GM10248 (cell line): ENCODE results near the gene ERFL.
A peak's percentile ranks its signal among the peaks of the same experiment; 100 is the strongest.
"Not testable (repeated sequence)": the region's sequence is repeated elsewhere in the genome, so short reads cannot be mapped to it uniquely, and the experiment has no call there.

Source experiments
- CTCF ChIA-PET: fragments of 300-600 bp; sonication (Branson Sonifier 250); formaldehyde crosslinking; extraction: SDS; loops from one replicate; lab custom pipeline; 2021; ENCODE audit warnings: antibody characterized with exemption; lab: Yijun Ruan, JAX
- POLR2A ChIA-PET: fragments of 350-650 bp; sonication (Branson Sonifier 250); formaldehyde crosslinking; extraction: SDS; loops from one replicate; lab custom pipeline; 2020; ENCODE audit warnings: antibody characterized with exemption; lab: Yijun Ruan, JAX
- DNase-seq: peaks from one replicate; pipeline ENCODE4 v3.0.0; 2012; ENCODE audit errors: extremely low spot score
- CTCF ChIP-seq: IDR thresholded peaks from 2 replicates; pipeline ENCODE4 v1.5.1; 2012; ENCODE audit warnings: mild to moderate bottlenecking, low read depth; ENCODE audit errors: extremely low read depth, missing control alignments, control extremely low read depth

The ERFL gene

DNA sequence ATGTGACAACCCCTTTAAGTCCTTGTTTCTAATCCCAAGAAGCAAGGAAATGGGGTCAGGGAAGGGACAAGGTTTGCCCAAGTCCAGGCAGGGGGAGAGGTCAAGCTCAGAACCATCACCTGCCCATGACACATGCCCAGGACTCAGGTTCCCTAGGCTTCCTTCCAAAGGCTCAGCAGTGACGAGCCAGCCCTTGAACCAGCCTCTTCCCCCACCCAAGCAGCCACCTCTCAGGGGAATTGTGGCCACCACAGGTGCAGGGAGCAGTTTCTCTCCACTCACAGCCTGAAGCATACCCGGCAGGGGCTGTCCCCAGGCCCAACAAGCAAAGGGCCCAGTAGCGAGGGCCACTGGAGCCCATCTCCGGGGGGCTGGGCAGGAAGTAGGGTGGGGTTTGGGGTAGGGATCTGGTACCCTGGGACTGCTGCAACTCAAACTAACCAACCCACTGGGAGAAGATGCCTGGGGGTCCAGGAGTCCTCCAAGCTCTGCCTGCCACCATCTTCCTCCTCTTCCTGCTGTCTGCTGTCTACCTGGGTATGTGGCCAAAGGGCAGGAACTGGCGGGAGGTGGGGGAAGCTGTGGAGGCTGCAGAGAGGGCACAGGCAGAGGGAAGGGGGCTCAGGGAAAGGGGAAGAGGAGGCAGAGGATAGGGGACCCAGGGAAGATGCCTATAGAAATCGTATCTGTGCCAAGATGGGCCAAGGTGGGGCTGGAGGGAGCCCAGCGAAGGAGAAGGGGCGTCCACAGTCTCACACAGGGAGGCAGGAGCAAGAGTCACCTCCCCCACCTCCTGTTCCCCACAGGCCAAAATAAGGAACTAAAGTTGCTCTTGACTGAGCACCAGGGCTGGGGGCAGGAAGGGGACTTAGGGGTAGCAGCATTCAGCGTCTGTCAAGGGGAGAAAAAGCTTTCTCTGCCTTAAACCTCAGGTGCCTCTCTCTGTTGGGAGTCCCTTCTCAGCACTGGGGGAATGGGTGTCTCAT lies 51.1 kb downstream of the ERFL start, which contains the start of gene CD79A:
Gene CD79A (plus strand): TSS at position 433 of the 986 bp plus-strand sequence. CDS start 26 bp downstream, at position 459.
- DNase-seq: peak; percentile 84
- no peak for TF ChIP-seq CTCF
- ChIA-PET CTCF (interaction anchor here (0.9 to 1.9 kb wide), 6 partner anchors 10 to 75 kb away, joined by 3 to 8 read pairs (median 5); no protein-coding TSS in a partner anchor), POLR2A (interaction anchor here (0.8 to 2.0 kb wide), 4 partner anchors 9 to 17 kb away, joined by 3 to 6 read pairs (median 5); partner anchors contain the start of gene RPS19)

DNA sequence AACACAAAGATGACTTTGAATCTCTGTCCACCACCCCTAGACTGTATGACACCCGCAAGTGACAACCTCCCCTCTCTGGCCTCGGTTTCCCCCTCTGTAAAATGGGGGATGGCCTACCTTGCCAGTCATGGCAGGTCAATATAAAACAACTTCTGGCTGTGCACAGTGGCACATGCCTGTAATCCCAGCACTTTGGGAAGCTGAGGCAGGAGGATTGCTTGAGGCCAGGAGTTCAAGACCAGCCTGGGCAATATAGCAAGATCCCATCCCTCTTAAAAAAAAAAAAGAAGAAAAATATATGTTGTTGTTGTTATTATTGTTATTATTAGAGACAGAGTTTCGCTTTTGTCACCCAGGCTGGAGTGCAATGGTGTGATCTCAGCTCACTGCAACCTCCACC lies 52.3 kb downstream of the ERFL start:
- DNase-seq: not testable (repeated sequence)
- POLR2A ChIA-PET: interaction anchor here (0.7 to 2.0 kb wide), 6 partner anchors 10 to 512 kb away, joined by 3 to 8 read pairs (median 6); partner anchors contain the start of gene B9D2
- CTCF ChIA-PET: interaction anchor here (0.9 to 1.9 kb wide), 5 partner anchors 55 to 77 kb away, joined by 3 to 8 read pairs (median 6); no protein-coding TSS in a partner anchor

DNA sequence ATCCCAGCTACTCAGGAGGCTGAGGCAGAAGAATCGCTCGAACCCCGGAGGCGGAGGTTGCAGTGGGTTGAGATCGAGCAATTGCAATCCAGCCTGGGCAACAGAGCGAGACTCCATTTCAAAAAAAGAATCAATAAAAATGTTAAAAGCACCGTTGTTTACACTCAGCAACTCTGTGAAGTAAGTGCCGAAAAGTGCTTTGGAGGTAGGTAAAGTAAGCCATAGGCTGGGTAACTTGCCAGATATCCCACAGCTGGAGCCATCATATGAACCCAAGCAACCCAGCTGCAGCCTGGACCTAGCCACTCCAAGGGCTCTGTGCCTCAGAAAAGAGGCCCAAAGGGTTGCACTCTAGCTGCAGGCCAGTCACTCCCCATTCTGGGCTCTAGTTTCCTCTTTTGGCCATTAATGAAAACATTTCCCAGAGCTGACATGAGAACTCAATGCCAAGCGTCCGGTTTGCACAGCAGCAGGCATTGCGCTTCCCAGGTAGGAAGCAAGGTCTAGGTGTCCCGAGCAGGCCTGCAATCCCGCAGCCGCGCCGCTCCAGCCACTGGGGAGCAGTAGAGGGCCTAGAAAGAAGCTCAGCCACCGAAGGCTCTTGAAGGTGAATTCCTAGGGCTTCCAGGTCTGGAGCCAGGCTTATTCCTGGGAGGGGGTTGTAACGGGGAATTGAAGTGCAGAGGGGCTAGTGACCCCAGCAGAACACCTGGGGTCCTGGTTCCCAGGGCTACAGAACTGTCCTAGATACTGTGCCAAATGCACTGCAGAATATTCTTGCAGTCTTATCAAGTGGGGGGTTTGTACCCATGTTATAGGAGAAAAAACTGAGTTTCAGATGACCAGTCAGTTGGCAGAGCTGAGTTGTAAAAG lies 55.2 kb downstream of the ERFL start:
- CTCF ChIA-PET: interaction anchor here (1.2 to 5.0 kb wide), 17 partner anchors 9 to 369 kb away, joined by 3 to 60 read pairs (median 9); partner anchors contain the start of genes ARHGEF1, GSK3A, RABAC1 and RPS19
- peak; percentile 96 for TF ChIP-seq CTCF
- POLR2A ChIA-PET: interaction anchor here (0.8 to 4.2 kb wide), 6 partner anchors 10 to 85 kb away, joined by 4 to 31 read pairs (median 8); partner anchors contain the start of genes RABAC1 and RPS19
- no peak for DNase-seq

GRCh38 chr19:41872384-41872774 lies 55.9 kb downstream of the ERFL start:
- no peak for TF ChIP-seq CTCF

DNA sequence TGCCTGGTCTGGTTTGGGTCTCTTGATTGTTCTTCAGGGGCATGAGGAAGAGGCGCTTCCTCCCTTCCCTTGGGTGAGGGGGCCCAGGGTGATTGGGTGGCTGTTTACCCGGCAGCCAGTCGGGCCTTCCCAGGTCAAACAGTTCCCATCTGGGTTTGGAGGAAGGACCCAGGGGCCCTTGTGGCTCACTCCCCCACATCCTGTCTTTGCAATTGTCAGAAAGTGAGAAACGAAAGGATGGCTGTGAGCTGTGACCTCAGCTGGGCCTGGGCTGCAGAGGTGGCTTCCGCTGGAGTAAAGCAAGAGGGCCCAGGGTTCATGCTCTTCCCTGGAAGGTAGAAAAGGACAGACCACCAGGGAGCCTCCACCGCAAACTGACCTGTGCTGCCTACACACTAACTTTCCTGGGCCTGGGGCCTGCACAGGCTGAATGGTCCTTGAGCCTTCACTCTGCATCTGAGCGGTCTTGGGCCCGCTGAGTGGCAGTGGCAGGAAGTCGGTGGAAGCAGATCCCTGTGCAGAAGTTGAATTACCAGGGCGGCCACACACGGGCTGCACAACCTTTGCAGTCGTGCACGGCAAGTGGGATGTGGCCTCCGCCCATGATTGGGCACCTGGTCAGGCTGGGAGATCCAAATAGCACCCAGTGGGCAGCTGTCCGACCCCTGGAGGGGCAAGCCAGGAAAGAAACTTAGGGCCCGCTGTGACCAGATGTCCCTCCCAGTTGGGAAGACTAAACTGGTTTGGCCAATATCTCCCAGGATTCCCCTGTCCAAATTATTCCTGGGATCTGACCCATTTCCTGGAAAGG lies 56.5 kb downstream of the ERFL start:
- ChIA-PET CTCF (interaction anchor here (1.3 to 5.0 kb wide), 14 partner anchors 8 to 163 kb away, joined by 3 to 60 read pairs (median 20); partner anchors contain the start of genes ARHGEF1, RABAC1 and RPS19), POLR2A (interaction anchor here (1.8 to 4.2 kb wide), 3 partner anchors 9 to 86 kb away, joined by 10 to 31 read pairs (median 13); partner anchors contain the start of genes RABAC1 and RPS19)
- peak; percentile 78 for DNase-seq
- TF ChIP-seq CTCF: no peak

More at GRCh38 chr19:41872384-41872774, 55.9 kb downstream of the ERFL start:
- ChIA-PET POLR2A (interaction anchor here (1.4 to 4.2 kb wide), 4 partner anchors 9 to 86 kb away, joined by 6 to 31 read pairs (median 12); partner anchors contain the start of genes RABAC1 and RPS19), CTCF (interaction anchor here (1.2 to 5.0 kb wide), 15 partner anchors 8 to 370 kb away, joined by 3 to 60 read pairs (median 10); partner anchors contain the start of genes ARHGEF1, GSK3A, RABAC1 and RPS19)
- DNase-seq: no peak
